ENCODE data around the gene URI1.

GRCh38 chr19:30044273-30045248 lies 102.5 kb downstream of the URI1 start:
- TF ChIP-seq, protein P1, sequence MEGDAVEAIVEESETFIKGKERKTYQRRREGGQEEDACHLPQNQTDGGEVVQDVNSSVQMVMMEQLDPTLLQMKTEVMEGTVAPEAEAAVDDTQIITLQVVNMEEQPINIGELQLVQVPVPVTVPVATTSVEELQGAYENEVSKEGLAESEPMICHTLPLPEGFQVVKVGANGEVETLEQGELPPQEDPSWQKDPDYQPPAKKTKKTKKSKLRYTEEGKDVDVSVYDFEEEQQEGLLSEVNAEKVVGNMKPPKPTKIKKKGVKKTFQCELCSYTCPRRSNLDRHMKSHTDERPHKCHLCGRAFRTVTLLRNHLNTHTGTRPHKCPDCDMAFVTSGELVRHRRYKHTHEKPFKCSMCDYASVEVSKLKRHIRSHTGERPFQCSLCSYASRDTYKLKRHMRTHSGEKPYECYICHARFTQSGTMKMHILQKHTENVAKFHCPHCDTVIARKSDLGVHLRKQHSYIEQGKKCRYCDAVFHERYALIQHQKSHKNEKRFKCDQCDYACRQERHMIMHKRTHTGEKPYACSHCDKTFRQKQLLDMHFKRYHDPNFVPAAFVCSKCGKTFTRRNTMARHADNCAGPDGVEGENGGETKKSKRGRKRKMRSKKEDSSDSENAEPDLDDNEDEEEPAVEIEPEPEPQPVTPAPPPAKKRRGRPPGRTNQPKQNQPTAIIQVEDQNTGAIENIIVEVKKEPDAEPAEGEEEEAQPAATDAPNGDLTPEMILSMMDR (IDR thresholded peaks at IDR 0.05; ENCODE audit: low read length): no peak
- TF ChIP-seq EZH2 (IDR thresholded peaks at IDR 0.05; ENCODE audit: borderline replicate concordance, low read length): no peak
